B cell (primary cell): ENCODE data around the gene PRRC2A. TPM values are rescaled to one million over a fixed set of nuclear protein-coding genes. Genes with fewer than 3 reads are reported as not detected.
A peak's percentile ranks its signal among the peaks of the same experiment; 100 is the strongest.

Experiments used
- ATAC-seq: fragments of 200-7000 bp; cut with Tn5 transposase; one replicate; pipeline ENCODE4 v1.10.0; 2021; ENCODE audit warnings: low read depth, mild to moderate bottlenecking, moderate number of reproducible peaks, moderate library complexity
- CTCF ChIA-PET: fragments of 350-600 bp; sonication (Branson Sonifier 250); formaldehyde crosslinking; loops from one replicate; lab custom pipeline; 2021; ENCODE audit warnings: antibody characterized with exemption, inconsistent platforms; lab: Charles Lee
- POLR2A ChIA-PET: fragments of 350-600 bp; sonication (Branson Sonifier 250); formaldehyde crosslinking; loops from one replicate; lab custom pipeline; 2021; ENCODE audit warnings: antibody characterized with exemption; lab: Charles Lee
- DNase-seq: peaks from one replicate; pipeline ENCODE4 v3.0.0; 2013
- H2AFZ ChIP-seq: 2 replicates; pipeline ENCODE4 v1.6.1; 2012; ENCODE audit warnings: mild to moderate bottlenecking, low read depth, low read length; ENCODE audit not compliant: insufficient read depth, poor library complexity, severe bottlenecking
- H3K27ac ChIP-seq, 2 donors: 1 replicate in 1 of 2; 2 replicates in 1 of 2; pipeline ENCODE4 v1.5.1; 2012 to 2013; ENCODE audit warnings: low read length in 2 of 2, mild to moderate bottlenecking in 2 of 2, moderate library complexity in 1 of 2
- H3K27me3 ChIP-seq, 4 experiments: fragments of 200-600 bp in 1 of 4; sonication (generic) in 1 of 4; replicated peaks in 1 of 4; 1 replicate in 2 of 4; 2 replicates in 2 of 4; pipeline versions ENCODE4 v1.6.1 to v1.7.0; 2013 to 2016; ENCODE audit warnings: low read length in 3 of 4, mild to moderate bottlenecking in 2 of 4, mixed read lengths in 1 of 4, moderate library complexity in 1 of 4; ENCODE audit not compliant: insufficient read depth in 4 of 4, control insufficient read depth in 3 of 4; ENCODE audit errors: control extremely low read depth in 1 of 4
- H3K36me3 ChIP-seq, 2 experiments: replicated peaks in 1 of 2; 1 replicate in 1 of 2; 2 replicates in 1 of 2; pipeline versions ENCODE4 v1.6.1 to v1.7.1; 2013; ENCODE audit warnings: low read length in 1 of 2; ENCODE audit not compliant: insufficient read depth in 2 of 2, control insufficient read depth in 1 of 2; ENCODE audit errors: control extremely low read depth in 1 of 2, extremely low read depth in 1 of 2
- H3K4me1 ChIP-seq, 2 donors: fragments of 200-600 bp in 1 of 2; sonication (generic) in 1 of 2; 1 replicate in 1 of 2; 2 replicates in 1 of 2; pipeline versions ENCODE4 v1.5.1 to v1.6.1; 2013 to 2017; ENCODE audit warnings: low read length in 2 of 2; ENCODE audit not compliant: control insufficient read depth in 2 of 2, insufficient read depth in 2 of 2
- H3K4me2 ChIP-seq: replicated peaks from 2 replicates; pipeline ENCODE3; 2012; ENCODE audit warnings: mild to moderate bottlenecking, low read depth, low read length; ENCODE audit not compliant: poor library complexity, severe bottlenecking
- H3K4me3 ChIP-seq, 5 experiments: fragments of 200-600 bp in 1 of 5; sonication (generic) in 1 of 5; 1 replicate in 3 of 5; 2 replicates in 2 of 5; pipeline versions ENCODE4 v1.5.1 to v1.7.0; 2011 to 2016; ENCODE audit warnings: low read length in 4 of 5, mild to moderate bottlenecking in 4 of 5, low read depth in 2 of 5, control low read depth in 1 of 5, moderate library complexity in 1 of 5; ENCODE audit not compliant: insufficient read depth in 1 of 5; ENCODE audit errors: control extremely low read depth in 1 of 5, extremely low read depth in 1 of 5
- H3K79me2 ChIP-seq: fragments of 200-600 bp; sonication (generic); one replicate; pipeline ENCODE4 v1.6.0; 2016; ENCODE audit warnings: low read length; ENCODE audit not compliant: control insufficient read depth, insufficient read depth
- H3K9ac ChIP-seq: fragments of 200-600 bp; sonication (generic); 2 replicates; pipeline ENCODE4 v1.6.1; 2017; ENCODE audit warnings: mild to moderate bottlenecking, low read length, moderate library complexity
- H3K9me3 ChIP-seq, 3 donors: one replicate each; pipeline versions ENCODE4 v1.6.1 to v1.7.1; 2013; ENCODE audit warnings: low read length in 2 of 3; ENCODE audit not compliant: control insufficient read depth in 2 of 3, insufficient read depth in 1 of 3; ENCODE audit errors: control extremely low read depth in 1 of 3
- H4K20me1 ChIP-seq: 2 replicates; pipeline ENCODE4 v1.6.0; 2012; ENCODE audit warnings: mild to moderate bottlenecking, low read length; ENCODE audit not compliant: insufficient read depth, control insufficient read depth, poor library complexity, severe bottlenecking
- H3K27ac Mint-ChIP-seq: one replicate; pipeline ENCODE4 v1.8.0; 2021; ENCODE audit warnings: mixed read lengths
- H3K27me3 Mint-ChIP-seq: one replicate; pipeline ENCODE4 v1.8.0; 2021; ENCODE audit warnings: mixed read lengths
- H3K4me1 Mint-ChIP-seq: one replicate; pipeline ENCODE4 v1.8.0; 2021; ENCODE audit warnings: mixed read lengths
- H3K4me3 Mint-ChIP-seq: one replicate; pipeline ENCODE4 v1.8.0; 2021; ENCODE audit warnings: mixed read lengths
- H3K9me3 Mint-ChIP-seq: one replicate; pipeline ENCODE4 v1.8.0; 2022; ENCODE audit warnings: mixed read lengths; ENCODE audit not compliant: insufficient read depth
- EZH2 ChIP-seq: IDR thresholded peaks from 2 replicates; pipeline ENCODE4 v1.6.1; 2012; ENCODE audit warnings: borderline replicate concordance, low read depth, mild to moderate bottlenecking, moderate library complexity, low read length; ENCODE audit not compliant: insufficient read depth, poor library complexity, severe bottlenecking
- WGBS: methylation state at CpG from one replicate; pipeline ENCODE4 v1.1.5; 2013; ENCODE audit warnings: missing lambda C conversion rate; ENCODE audit not compliant: insufficient coverage; 5-methylcytosine and 5-hydroxymethylcytosine counted together
- intact Hi-C: fragments of 100-400 bp; cut with micrococcal nuclease; formaldehyde crosslinking; loops from one replicate; pipeline ENCODE4 v1.10.0; 2022
- polyA plus RNA-seq: library from polyadenylated mRNA; depleted of rRNA; stranded (reverse); fragments of >200 nt; gene quantifications from 2 replicates; pipeline ENCODE4 v1.2.3, GENCODE V29; 2012
- total RNA-seq, 2 donors: library from RNA; stranded (reverse); fragments of 120-200 nt in 1 of 2; gene quantifications; 1 replicate in 1 of 2; 2 replicates in 1 of 2; pipeline versions ENCODE4 v1.2.3 to v1.2.4, GENCODE V29; 2013 to 2022
- TF ChIP-seq, protein P1 (sequence below): fragments of 200-600 bp; IDR thresholded peaks from one replicate; pipeline ENCODE4 v1.8.0; 2022; ENCODE audit warnings: antibody characterized with exemption, mild to moderate bottlenecking

Gene PRRC2A
- total and polyA plus RNA-seq, 2 donors (not counting 1 experiment from before 2014, with no cell fraction given), result 153 to 265 TPM

DNA sequence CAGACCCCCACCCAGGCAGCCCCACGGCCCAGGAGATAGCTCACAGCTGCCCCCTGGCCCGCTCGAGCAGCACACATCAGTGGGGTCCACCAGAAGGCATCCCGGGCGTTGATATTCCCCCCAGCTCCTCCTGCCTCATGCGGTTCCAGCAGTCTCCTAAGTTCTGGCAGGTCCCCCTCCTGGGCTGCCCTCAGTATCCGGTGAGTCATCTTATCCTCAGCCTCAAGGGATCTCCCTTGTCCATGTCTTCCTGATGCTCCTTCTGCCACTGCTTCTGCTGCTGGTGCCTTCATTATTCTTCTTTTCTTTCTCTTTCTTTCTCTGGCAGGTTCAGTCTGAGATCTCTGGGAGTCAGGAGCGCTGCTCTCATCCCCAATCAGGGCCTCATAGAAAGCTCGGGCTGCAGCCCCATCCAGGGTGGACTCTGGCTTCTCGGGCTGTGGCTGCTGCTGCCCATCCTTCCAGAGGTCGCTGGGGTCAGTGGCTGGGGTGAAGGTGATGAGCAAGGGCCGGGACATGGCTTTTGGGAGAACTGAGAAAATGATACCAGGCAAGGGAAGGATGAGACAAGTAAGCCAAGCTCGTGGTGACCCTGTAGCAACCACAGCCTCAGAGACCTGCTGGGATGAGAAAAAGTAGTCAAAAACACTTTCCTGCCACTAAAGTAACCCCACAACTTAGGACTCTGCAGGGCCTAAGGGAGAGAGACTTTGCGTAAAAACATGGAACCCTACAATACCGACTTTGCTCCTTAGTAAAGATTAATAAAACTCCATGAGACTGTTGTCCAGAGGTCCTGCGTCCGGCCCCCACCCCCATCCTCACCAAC lies 43.7 kb downstream of the PRRC2A start:
- Histone ChIP-seq H3K27ac (peak overlapping the region; percentile 96 to 98), H3K9ac (peak overlapping the region; percentile 89), H3K4me3 (peak overlapping the region; percentile 58 to 98 (median 85)), H2AFZ (peak overlapping the region; percentile 72), H3K36me3 (peaks cover 12 to 47% of the 10 kb centered on the region in 2 experiments), H3K4me2 (peak overlapping the region; percentile 90), H4K20me1 (peaks cover 19% of the 10 kb centered on the region), H3K4me1 (peaks cover 34 to 56% of the 10 kb centered on the region in 2 donors), H3K27me3 (no peaks in the 10 kb centered on the region), H3K9me3 (no peaks in the 10 kb centered on the region), H3K79me2 (peaks cover 87% of the 10 kb centered on the region)
- WGBS, result 46% methylated on average over 13 of the region's 17 CpGs
- Mint-ChIP-seq H3K4me1 (peaks cover 64% of the 10 kb centered on the region), H3K27me3 (no peaks in the 10 kb centered on the region), H3K27ac (peak overlapping the region; percentile 100), H3K9me3 (no peaks in the 10 kb centered on the region), H3K4me3 (peak overlapping the region; percentile 96)
- POLR2A ChIA-PET, result interaction anchor here (0.6 to 5.9 kb wide), 8 partner anchors 9 to 1306 kb away, joined by 3 to 57 read pairs (median 4); partner anchors contain the start of genes BAG6, DDX39B and NEU1
- ATAC-seq, result no peak
- intact Hi-C loops, result no loop called here
- CTCF ChIA-PET, result interaction anchor here (1.0 to 1.9 kb wide), 7 partner anchors 11 to 118 kb away, joined by 3 to 9 read pairs (median 3); partner anchors contain the start of genes ATP6V1G2 and BAG6
- TF ChIP-seq, protein P1, sequence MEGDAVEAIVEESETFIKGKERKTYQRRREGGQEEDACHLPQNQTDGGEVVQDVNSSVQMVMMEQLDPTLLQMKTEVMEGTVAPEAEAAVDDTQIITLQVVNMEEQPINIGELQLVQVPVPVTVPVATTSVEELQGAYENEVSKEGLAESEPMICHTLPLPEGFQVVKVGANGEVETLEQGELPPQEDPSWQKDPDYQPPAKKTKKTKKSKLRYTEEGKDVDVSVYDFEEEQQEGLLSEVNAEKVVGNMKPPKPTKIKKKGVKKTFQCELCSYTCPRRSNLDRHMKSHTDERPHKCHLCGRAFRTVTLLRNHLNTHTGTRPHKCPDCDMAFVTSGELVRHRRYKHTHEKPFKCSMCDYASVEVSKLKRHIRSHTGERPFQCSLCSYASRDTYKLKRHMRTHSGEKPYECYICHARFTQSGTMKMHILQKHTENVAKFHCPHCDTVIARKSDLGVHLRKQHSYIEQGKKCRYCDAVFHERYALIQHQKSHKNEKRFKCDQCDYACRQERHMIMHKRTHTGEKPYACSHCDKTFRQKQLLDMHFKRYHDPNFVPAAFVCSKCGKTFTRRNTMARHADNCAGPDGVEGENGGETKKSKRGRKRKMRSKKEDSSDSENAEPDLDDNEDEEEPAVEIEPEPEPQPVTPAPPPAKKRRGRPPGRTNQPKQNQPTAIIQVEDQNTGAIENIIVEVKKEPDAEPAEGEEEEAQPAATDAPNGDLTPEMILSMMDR, result no peak
- no peak for TF ChIP-seq EZH2
- DNase-seq, result peak; percentile 30
